ENCODE data around the gene MUC22.
A peak's percentile ranks its signal among the peaks of the same experiment; 100 is the strongest.

MUC22 gene

DNA sequence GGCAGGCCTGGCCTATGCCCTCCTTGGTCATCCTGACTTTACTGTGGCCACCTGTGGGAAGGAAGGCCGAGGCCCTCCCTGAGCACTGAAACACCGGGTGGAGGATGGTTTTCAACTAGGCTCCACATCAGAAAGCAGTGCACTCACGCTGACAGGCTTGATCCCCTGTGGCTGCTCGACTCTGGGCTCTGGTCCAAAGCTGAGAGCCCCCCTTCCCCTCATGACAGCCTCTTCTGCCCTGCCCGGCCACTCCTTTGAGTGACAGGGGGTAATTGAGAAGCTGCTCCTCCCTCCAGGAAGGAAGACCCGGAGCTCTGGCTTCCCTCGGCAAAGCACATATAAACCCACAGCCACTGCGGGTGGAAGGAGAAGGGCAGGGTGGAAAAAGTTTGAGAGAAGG is 43.6 kb downstream of the MUC22 start:
- TF ChIP-seq CTCF (IDR thresholded peaks at IDR 0.05; ENCODE audit: low read depth, low read length) = no peak
- peak; percentile 13 for DNase-seq
- H3K4me3 ChIP-seq (ENCODE audit: low read depth, low read length) = no peak overlapping the region
- no peaks in the 10 kb centered on the region for H3K36me3 ChIP-seq
- H3K9me3 ChIP-seq = no peaks in the 10 kb centered on the region
- peaks cover 12% of the 10 kb centered on the region for H3K27me3 ChIP-seq
- no peaks in the 10 kb centered on the region for H3K4me1 ChIP-seq

DNA sequence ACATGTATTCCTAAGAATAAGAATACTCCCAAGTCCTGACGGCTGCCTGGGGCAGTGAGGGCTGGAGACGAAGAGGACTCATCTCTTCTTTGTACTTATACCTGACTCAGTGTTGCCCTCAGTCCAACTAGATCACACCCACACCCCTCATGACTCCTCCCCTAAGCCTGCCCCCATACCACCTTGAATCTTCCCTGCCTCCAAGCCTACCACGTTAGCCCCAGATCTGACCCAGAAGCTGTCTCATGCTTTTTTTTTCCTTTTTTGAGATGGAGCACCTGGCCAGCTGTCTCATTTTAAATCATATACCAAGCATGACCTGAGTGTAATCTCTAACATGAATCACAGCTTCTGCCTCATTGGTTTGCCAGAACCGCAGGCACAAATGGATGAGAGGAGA is 45.2 kb downstream of the MUC22 start:
- Histone ChIP-seq H3K27me3 (peaks cover 9% of the 10 kb centered on the region; the same call in 1 of the 2 replicates), H3K36me3 (no peaks in the 10 kb centered on the region), H3K4me3 (ENCODE audit: low read depth, low read length) (no peak overlapping the region), H3K4me1 (no peaks in the 10 kb centered on the region), H3K9me3 (no peaks in the 10 kb centered on the region)
- no peak for TF ChIP-seq CTCF (IDR thresholded peaks at IDR 0.05; ENCODE audit: low read depth, low read length)
- DNase-seq = no peak

DNA sequence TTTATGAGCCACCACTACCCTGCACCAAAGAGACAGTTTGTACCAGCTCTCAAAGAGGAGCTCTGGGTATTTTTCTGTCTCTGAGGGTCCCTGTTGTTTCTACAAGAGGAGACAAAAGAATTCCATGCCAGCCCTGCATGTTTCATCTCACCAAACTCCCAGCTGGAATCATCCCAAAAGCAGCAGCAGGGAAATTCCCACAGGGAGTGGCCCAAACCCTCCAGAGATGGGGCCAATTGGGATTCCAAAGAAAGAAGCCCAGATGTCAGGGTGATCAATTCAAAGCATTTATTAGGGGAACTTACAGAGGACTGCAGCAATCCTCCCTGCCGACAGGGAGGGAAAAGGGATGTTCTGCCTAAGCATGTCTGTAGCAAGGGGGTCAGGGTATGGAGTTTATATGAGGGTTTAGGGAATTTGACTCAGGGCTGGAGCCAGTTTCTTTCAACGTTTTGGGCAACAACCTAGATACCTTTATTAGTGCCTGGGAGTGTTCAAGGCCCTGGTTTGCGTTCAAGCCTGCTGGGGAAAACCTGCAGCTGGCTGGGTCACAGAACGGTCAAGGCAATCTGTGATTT is 47.2 kb downstream of the MUC22 start:
- no peak for DNase-seq
- H3K36me3 ChIP-seq = no peaks in the 10 kb centered on the region
- H3K27me3 ChIP-seq = peaks cover 14% of the 10 kb centered on the region
- TF ChIP-seq CTCF (IDR thresholded peaks at IDR 0.05; ENCODE audit: low read depth, low read length) = no peak
- H3K9me3 ChIP-seq = no peaks in the 10 kb centered on the region
- H3K4me1 ChIP-seq = no peaks in the 10 kb centered on the region
- H3K4me3 ChIP-seq (ENCODE audit: low read depth, low read length) = no peak overlapping the region

GRCh38 chr6:31058128-31058894 is 48.0 kb downstream of the MUC22 start:
- H3K4me3 ChIP-seq (ENCODE audit: low read depth, low read length) = no peak overlapping the region

GRCh38 chr6:31060145-31060544 is 49.9 kb downstream of the MUC22 start:
- Histone ChIP-seq H3K36me3 (no peaks in the 10 kb centered on the region), H3K9me3 (no peaks in the 10 kb centered on the region), H3K4me1 (no peaks in the 10 kb centered on the region), H3K27me3 (peaks cover 20% of the 10 kb centered on the region), H3K4me3 (ENCODE audit: low read depth, low read length) (no peak overlapping the region)
- no peak for TF ChIP-seq CTCF (IDR thresholded peaks at IDR 0.05; ENCODE audit: low read depth, low read length)
- DNase-seq = no peak

More at GRCh38 chr6:31058128-31058894, 48.0 kb downstream of the MUC22 start:
- no peak for DNase-seq
- Histone ChIP-seq H3K36me3 (no peaks in the 10 kb centered on the region), H3K27me3 (peaks cover 12% of the 10 kb centered on the region), H3K9me3 (no peaks in the 10 kb centered on the region), H3K4me1 (no peaks in the 10 kb centered on the region)
- TF ChIP-seq CTCF (IDR thresholded peaks at IDR 0.05; ENCODE audit: low read depth, low read length) = peak; percentile 73

DNA sequence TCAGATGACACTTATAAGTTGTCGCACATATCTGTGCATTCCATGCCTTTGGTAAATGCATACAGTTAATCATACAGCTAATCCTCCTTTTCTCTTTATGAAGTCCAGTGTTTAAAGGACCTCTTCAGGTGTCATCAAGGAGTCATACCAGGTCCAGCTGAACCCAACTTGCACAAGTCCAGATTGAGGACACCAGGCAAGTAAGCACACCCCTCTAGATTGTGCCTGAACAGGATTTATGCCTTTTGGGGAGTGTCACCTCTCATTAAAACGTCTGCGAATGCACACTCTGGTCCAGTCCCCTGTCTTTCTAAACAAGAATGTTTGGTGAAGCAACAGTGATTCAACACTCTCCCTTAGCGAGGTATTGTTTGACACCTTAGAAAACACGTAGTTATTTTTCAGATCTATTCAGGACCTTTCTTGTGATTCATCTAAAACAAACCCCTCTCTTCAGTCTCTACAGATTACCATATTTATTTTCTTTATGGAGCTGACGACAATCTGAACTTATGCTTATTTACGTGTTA is 53.7 kb downstream of the MUC22 start:
- Histone ChIP-seq H3K27me3 (peaks cover 20% of the 10 kb centered on the region), H3K9me3 (no peaks in the 10 kb centered on the region), H3K4me3 (ENCODE audit: low read depth, low read length) (no peak overlapping the region), H3K4me1 (peaks cover 4% of the 10 kb centered on the region), H3K36me3 (no peaks in the 10 kb centered on the region)
- no peak for TF ChIP-seq CTCF (IDR thresholded peaks at IDR 0.05; ENCODE audit: low read depth, low read length)
- no peak for DNase-seq
